ENCODE measurements around the gene NFE2. TPM values are rescaled to one million over a fixed set of nuclear protein-coding genes. Genes with fewer than 3 reads are reported as not detected.

The NFE2 gene
- polyA plus RNA-seq, 4 donors: 1.9 to 11.1 (median 2.8) TPM

DNA sequence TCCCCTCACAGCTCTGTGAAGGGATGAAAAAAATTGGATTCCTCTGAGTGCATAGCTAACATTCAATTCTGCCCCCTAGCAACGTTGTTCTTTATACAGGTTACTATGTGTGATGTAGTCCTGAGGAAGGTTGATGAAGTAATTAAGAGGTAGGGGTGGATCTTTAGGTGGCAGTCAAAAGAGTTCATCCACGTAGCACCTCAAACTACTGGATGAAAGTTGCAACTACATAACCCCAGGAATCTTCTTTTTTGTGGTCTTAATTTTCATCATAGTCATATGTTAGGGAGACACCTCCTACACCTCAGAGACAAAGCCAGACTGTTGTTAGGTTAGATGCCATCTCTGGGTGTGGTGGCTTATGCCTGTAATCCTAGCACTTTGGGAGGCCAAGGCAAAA, 10.2 kb upstream of the NFE2 start:
- DNase-seq (ENCODE audit: low read depth in 4 of 4, low spot score in 3 of 4): no peak

DNA sequence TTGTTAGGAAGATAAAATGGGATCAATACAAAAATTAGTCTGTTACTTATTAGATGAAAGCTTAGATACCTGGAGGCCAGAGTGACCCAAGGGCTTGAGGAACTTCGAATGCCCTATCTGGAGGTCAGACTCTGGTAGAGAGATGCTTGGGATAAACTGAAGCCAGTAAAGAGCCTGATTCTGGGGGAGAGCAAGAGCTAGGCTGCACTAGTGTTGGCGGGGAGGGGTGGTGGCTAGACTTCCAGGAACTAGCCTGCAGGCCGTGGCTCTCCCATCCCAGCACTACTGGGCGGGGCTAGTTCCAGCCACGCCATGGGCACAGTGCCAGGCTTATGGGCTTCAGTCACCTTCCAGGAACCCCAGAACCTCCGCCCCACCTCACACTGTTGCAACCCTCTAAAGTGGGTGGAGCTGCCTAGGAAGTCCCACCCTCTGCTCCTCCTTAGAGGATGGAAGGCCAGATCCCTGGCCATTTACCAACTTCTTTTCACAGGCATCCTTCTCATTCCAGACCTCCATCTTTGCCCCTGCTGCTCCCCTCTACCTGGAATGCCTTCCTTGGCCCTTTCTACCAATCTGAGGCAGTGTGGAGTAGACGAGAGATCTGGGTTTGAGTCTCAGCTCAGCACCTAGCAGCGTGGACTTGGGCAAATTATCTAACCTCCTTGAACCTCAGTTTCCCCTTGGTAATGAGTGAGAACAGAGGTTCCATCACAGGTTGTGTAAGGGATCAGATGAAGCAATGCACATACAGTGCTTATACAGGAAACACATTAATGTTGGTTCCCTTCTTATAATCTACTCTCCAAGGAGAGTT, 6.3 kb upstream of the NFE2 start:
- no peak for DNase-seq (ENCODE audit: low read depth in 4 of 4, low spot score in 3 of 4)

- no peak for DNase-seq (ENCODE audit: low read depth in 4 of 4, low spot score in 3 of 4)
These were observed 3.5 kb upstream of the NFE2 start for GRCh38 chr12:54304187-54304810.

DNA sequence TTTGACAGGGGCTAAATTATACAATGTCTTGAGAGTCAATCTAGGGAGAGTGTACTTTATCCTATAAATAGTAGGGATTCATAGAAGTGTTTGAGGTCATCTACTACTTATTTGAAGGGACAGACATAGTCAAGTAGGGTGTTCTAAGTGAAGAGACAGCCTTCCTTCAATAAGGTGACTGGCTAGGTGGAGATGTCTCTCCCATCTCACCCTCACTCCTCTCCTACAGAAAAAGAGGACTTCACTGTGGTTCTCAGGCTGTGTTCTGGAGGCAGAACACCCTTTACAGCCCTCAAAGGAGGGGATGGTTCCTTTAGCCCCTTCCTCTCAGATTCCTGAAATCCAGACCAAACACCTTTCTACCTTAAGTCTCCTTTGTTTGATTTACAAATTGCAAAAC, 2.8 kb upstream of the NFE2 start:
- DNase-seq (ENCODE audit: low read depth in 4 of 4, low spot score in 3 of 4): no peak

- no peak for DNase-seq (ENCODE audit: low read depth in 4 of 4, low spot score in 3 of 4)
These were observed 723 bp upstream of the NFE2 start for GRCh38 chr12:54301428-54302048.

DNA sequence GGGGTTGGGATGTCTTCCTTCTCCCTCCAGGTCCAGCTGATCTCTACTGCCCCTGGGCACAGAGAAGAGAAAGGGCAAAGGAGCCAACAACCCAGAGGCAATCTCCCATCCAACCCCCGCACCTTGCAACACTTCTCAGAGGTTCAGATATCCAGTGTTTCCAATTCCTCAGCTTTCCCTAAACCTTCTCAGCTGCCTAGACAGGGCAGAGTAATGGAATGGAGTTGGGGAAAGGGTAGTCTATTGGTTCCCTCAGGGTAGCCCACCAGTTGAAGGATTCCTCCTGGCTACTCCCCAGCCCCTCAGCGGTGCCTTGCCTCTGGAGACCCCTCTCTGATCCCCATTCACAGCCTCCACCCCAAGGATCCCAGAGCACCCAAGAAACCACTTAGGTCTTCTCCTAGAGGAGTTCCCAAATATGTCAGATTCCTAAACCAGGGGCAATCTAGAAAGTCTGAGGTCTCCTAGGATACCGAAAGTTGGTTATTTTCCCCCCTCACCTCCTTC, 537 bp downstream of the NFE2 start:
- no peak for DNase-seq (ENCODE audit: low read depth in 4 of 4, low spot score in 3 of 4)

GRCh38 chr12:54299515-54300224, 1.1 kb downstream of the NFE2 start:
- DNase-seq (ENCODE audit: low read depth in 4 of 4, low spot score in 3 of 4): no peak

- DNase-seq (ENCODE audit: low read depth in 4 of 4, low spot score in 3 of 4): no peak
These were observed 1.9 kb downstream of the NFE2 start for GRCh38 chr12:54298904-54299303.

DNA sequence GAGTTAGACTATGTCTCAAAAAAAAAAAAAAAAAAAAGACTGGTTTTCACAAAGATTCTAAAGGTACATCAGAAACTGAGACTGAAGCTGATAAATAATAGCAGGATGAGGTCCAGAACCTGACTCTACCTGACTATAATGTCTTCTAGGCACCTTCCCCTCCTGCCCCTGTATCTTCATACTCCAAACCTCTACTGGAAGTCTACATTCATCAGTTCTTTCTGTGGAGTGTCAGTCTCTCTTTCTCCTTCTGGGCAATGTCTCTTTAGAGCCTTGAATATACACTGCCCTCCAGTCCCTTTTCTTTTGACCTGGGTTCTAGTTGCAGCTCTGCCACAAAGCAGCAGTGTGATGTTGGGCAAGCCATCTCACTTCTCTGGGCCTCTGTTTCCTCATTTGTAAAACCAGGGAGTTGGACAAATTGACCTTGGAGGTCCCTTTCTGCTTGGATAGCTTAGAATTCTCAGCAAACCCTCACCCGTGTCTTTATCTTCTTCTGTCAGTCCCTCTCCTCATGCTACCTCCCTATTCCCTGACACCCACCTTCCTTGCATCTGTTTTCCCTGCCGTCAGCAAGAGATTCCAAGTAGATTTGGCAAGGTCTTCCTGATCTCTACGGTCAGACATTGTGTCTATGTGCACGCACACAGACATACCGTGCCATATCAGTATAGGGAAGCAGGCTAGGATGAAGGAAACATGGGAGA, 4.3 kb downstream of the NFE2 start:
- no peak for DNase-seq (ENCODE audit: low read depth in 4 of 4, low spot score in 3 of 4)

- DNase-seq (ENCODE audit: low read depth in 4 of 4, low spot score in 3 of 4): no peak
These were observed 5.8 kb downstream of the NFE2 start for GRCh38 chr12:54294953-54295566.

DNA sequence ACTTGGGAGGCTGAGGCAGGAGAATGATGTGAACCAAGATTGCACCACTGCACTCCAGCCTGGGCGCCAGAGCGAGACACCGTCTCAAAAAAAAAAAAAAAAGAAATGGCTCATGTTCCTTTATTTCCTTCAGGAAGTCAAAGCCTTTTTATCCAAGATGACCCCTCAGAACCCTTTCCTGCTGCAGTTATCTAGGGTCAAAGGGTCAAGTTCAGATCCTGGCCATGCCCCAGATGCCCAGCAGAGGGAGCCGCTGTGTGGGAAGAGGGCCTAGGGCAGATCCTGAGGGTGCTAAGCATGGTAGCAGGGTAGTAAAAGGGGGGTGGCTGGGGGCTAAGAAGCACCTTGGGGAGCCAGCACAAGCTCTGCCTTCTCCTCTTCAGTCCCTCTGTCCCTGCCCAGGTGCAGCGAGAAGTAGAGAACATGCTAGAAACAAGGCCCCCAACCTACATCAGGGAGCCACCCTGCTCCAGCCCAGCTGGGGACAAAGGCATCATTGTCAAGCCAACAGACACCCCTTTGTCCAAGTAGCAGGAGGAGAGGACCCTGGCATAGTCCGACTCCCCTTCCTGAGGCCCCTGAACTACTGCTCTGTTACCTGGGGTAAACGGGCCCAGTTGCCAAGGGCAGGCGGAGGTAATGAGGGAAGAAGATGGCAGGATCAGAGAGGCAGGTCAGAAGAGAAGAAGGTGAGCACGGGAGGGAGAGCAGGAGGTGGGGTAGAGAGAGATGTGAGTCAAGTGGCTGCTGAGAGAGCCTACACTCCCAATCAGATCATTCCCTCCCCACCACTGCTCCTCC, 6.5 kb downstream of the NFE2 start:
- no peak for DNase-seq (ENCODE audit: low read depth in 4 of 4, low spot score in 3 of 4)

DNA sequence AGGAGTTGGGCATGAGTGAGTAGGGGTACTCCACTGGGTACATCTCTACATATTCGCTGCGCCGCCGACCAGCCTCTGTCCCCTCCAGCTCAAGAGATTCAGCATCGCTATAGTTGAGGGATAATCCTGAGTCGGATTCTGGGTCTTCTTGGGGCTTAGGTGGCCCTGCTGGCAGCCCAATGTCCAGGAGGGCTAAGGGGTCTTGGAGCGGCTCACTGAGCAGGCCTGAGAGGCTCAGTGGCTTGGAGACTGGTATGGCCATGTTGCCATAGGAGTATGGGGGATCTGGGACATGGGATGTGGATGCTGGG, 7.9 kb downstream of the NFE2 start:
- no peak for DNase-seq (ENCODE audit: low read depth in 4 of 4, low spot score in 3 of 4)

DNA sequence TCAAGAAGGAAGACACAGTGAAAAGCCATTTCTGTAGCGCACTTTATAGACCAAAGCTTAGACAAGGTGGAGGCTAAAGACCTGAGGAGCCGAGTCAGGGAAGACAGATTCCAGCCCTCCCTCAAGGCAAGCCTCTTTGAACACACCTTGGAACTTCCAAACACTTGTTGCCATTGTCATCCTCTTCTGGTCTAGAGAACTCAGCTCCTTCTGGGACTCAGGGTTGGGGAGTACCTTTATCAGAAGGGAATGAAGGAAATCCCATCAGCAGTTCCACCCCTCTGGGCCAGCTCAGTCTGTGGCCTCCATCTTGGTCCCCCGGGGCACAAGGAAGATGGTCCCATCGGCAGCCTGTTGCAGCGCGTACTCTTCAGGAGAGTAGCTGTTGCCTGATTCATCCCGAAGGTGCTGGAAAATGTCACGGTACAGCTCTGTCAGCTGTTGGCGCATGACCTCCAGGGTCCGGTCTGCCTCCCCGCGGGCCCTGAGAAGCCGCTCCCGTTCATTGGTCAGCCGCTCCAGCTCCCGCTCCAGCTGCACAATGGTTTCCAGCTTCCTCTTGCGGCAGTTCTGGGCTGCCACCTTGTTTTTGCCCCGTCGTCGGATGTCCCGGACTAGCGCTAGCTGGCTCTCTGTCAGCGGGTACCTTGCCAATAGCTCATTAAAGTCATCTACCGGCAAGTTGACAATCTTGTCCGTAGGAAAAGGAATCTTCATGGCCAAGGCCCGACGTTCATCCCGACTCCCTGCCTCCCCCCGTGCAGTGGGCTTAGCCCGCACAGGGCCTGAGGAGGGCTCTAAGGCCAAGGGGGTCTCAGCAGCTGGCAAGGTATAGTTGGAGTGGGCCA, 8.5 kb downstream of the NFE2 start:
- DNase-seq (ENCODE audit: low read depth in 4 of 4, low spot score in 3 of 4): no peak

DNA sequence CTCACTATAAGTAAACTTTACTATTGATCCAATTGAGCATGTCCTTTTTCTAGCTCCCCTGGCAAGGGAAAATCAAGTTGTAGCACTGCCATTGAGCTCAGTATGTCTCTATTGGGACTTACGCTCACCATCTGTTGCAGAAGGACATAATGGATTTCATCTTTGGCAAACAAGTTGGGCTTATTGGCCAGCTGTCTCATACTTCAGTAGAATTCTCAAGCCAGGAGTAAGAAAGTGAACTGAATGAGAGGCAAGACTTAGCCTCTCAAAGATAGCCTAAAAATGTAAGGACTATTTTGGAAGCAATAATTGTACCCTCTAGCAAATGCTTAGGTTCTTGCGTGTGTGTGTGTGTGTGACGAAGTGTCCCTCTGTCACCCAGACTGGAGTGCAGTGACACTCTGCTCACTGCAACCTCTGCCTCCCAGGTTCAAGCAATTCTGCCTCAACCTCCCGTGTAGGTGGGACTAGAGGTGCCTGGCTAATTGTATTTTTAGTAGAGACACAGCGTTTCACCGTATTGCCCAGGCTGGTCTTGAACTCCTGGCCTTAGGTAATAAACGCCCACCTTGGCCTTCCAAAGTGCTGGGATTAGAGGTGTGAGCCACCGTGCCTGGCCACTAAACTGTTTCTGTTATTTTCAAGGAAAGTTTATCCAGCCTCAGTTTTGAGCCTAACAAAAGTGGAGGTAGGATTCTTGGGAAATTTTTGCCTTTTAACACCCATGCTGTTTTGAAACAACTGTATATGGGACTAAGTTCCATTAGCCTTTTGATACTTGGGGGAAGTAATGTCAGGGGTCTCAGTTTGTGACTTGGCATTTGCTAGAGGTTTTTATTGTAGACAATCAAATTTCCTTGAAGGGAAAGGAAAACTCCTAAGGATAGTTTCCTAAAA, 13.3 kb downstream of the NFE2 start:
- no peak for DNase-seq (ENCODE audit: low read depth in 4 of 4, low spot score in 3 of 4)

- DNase-seq (ENCODE audit: low read depth in 4 of 4, low spot score in 3 of 4): no peak
These were observed 14.5 kb downstream of the NFE2 start for GRCh38 chr12:54286042-54287030.
